PFSK-1 (cell line): Measurements from ENCODE around the gene ANKFN1.

ENCODE experiments used
- FOXP2 ChIP-seq: optimal IDR thresholded peaks from 2 replicates; pipeline ENCODE3; 2011; ENCODE audit warnings: borderline replicate concordance, control low read depth, inconsistent platforms; ENCODE audit not compliant: insufficient read depth; ENCODE audit errors: extremely low read length, extremely low read depth
- POLR2AphosphoS5 ChIP-seq: IDR thresholded peaks from 2 replicates; pipeline ENCODE4 v1.6.1; 2012; ENCODE audit warnings: low read depth, mild to moderate bottlenecking, control low read depth, low read length, moderate library complexity
- SIN3A ChIP-seq: IDR thresholded peaks from 2 replicates; pipeline ENCODE4 v1.6.1; 2012; ENCODE audit warnings: mild to moderate bottlenecking, low read length, moderate library complexity, borderline replicate concordance; ENCODE audit not compliant: insufficient read depth
- TAF1 ChIP-seq: IDR thresholded peaks from 2 replicates; pipeline ENCODE4 v1.6.1; 2012; ENCODE audit warnings: low read length, control low read depth, borderline replicate concordance; ENCODE audit not compliant: insufficient read depth
- TF ChIP-seq, protein P1 (sequence below), 2 experiments: IDR thresholded peaks; 2 replicates each; pipeline versions ENCODE4 v1.6.1 to v1.8.0; 2011 to 2012; ENCODE audit warnings: low read depth in 2 of 2, low read length in 2 of 2, control low read depth in 1 of 2, inconsistent platforms in 1 of 2, mild to moderate bottlenecking in 1 of 2, moderate library complexity in 1 of 2; ENCODE audit not compliant: insufficient read depth in 1 of 2

The ANKFN1 gene

GRCh38 chr17:56165072-56165641 is 11.9 kb downstream of the ANKFN1 start:
- TF ChIP-seq, protein P1, sequence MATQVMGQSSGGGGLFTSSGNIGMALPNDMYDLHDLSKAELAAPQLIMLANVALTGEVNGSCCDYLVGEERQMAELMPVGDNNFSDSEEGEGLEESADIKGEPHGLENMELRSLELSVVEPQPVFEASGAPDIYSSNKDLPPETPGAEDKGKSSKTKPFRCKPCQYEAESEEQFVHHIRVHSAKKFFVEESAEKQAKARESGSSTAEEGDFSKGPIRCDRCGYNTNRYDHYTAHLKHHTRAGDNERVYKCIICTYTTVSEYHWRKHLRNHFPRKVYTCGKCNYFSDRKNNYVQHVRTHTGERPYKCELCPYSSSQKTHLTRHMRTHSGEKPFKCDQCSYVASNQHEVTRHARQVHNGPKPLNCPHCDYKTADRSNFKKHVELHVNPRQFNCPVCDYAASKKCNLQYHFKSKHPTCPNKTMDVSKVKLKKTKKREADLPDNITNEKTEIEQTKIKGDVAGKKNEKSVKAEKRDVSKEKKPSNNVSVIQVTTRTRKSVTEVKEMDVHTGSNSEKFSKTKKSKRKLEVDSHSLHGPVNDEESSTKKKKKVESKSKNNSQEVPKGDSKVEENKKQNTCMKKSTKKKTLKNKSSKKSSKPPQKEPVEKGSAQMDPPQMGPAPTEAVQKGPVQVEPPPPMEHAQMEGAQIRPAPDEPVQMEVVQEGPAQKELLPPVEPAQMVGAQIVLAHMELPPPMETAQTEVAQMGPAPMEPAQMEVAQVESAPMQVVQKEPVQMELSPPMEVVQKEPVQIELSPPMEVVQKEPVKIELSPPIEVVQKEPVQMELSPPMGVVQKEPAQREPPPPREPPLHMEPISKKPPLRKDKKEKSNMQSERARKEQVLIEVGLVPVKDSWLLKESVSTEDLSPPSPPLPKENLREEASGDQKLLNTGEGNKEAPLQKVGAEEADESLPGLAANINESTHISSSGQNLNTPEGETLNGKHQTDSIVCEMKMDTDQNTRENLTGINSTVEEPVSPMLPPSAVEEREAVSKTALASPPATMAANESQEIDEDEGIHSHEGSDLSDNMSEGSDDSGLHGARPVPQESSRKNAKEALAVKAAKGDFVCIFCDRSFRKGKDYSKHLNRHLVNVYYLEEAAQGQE (IDR thresholded peaks at IDR 0.05; ENCODE audit: insufficient read depth in 1 of 2, low read depth in 2 of 2, low read length in 2 of 2), result no peak

- TF ChIP-seq FOXP2 (no peak), SIN3A (no peak), TAF1 (no peak), POLR2AphosphoS5 (no peak)
- TF ChIP-seq, protein P1 (IDR thresholded peaks at IDR 0.05; ENCODE audit: insufficient read depth in 1 of 2, low read depth in 2 of 2, low read length in 2 of 2), result no peak
These were observed 14.2 kb downstream of the ANKFN1 start for GRCh38 chr17:56167491-56167890.

DNA sequence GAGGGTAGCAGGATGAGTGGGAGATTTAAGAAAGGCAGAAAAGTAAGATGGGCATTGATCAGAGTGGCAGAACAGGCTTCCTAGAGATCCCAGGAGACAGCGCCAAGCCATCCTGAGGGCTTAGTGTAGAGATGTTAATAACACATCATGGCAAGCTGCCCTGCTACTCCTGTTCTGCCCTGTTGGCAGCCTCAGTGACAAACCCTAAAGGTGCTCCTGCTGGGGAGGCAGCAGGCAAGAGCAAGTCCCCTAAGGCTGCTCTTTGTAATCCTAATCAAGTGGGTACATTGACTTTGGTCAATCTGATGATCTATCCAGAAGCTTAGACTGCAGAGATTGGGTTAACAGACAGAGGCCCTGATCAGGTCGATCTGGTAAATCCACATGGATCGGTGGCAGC is 16.3 kb downstream of the ANKFN1 start:
- TF ChIP-seq FOXP2, result no peak
- TF ChIP-seq, protein P1 (IDR thresholded peaks at IDR 0.05; ENCODE audit: insufficient read depth in 1 of 2, low read depth in 2 of 2, low read length in 2 of 2), result no peak
- no peak for TF ChIP-seq SIN3A
- TF ChIP-seq TAF1, result no peak
- TF ChIP-seq POLR2AphosphoS5, result no peak

DNA sequence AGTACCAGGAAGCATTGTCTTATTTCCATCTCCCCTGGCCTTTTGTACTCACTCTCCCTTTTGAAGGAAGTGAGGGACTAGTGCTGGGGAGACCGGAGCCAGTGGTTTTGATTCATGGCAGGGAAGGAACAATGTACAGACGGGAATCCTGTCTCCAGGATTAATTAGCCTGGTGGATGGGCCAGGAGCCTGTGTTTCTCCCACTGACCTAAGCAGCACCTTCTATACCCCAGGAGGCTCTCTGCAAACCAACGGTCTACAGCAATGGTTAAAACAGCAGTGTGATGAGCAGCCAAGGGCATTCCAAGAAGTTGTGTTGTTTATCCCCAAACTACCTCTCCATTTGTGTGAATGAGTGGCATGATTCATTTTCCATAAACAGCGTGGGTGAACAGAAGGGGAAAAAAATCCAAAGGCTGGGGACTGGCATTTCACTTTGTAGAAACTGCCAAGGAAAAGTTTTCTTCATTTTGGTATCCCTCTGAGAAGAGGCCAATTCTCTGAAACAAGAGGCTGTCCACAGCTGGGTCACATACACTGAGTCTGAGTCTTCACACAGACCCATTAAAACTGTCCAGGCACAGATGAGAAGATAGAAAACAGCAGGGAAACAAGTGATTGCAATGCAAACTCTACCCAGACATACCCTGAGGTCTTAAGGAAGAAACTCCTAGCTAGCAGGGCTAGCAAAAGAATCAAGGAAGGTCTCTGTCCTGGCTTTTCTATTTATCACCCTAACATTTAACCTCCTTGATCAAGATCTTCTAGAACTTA is 18.1 kb downstream of the ANKFN1 start:
- no peak for TF ChIP-seq POLR2AphosphoS5
- TF ChIP-seq, protein P1 (IDR thresholded peaks at IDR 0.05; ENCODE audit: insufficient read depth in 1 of 2, low read depth in 2 of 2, low read length in 2 of 2), result peak in 1 of 2 experiments; percentile 17; a peak in 1 of 4 replicates

GRCh38 chr17:56172517-56172982 is 19.3 kb downstream of the ANKFN1 start:
- TF ChIP-seq, protein P1 (IDR thresholded peaks at IDR 0.05; ENCODE audit: insufficient read depth in 1 of 2, low read depth in 2 of 2, low read length in 2 of 2), result no peak
- TF ChIP-seq FOXP2 (no peak), SIN3A (no peak), TAF1 (no peak), POLR2AphosphoS5 (no peak)
